Measurements from ENCODE around the gene RPA1. TPM values are rescaled to one million over a fixed set of nuclear protein-coding genes. Genes with fewer than 3 reads are reported as not detected.
"Not testable (repeated sequence)": the region's sequence is repeated elsewhere in the genome, so short reads cannot be mapped to it uniquely, and the experiment has no call there.

The RPA1 gene
- total and polyA plus RNA-seq, 8 donors, result 10.3 to 57.5 (median 23.8) TPM

DNA sequence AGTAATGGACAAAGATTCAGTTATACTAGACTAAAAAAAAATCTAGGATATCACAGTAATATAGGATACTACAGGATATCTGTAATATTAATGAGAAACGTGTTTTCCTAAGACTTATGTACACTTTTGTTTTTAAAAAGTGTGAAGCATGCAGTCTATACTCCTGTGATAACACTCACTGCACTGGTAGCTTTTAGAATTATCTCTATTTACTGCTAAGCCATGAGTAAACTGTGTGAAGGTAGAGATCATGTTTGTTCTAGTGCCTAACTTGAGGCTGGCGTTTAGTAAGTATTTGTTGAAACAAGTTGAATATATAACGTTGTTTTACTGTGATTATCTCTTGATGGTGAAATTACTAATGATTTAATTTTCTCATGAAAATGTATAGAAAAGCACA lies 23.9 kb downstream of the RPA1 start:
- Histone ChIP-seq H3K4me1 (no peaks in the 10 kb centered on the region), H3K27me3 (no peaks in the 10 kb centered on the region), H3K27ac (no peak overlapping the region), H3K9me3 (no peaks in the 10 kb centered on the region), H3K36me3 (peaks cover 7 to 79% (median 70%) of the 10 kb centered on the region in 4 donors), H3K4me3 (no peak overlapping the region)
- intact Hi-C loops (cut with DNase I; ENCODE audit: low total_unique reads), result no loop called here
- 27 to 52% (median 46%) methylated on average over 3 of the region's 3 CpGs for WGBS, 5 donors
- DNase-seq, result no peak
- no peak for TF ChIP-seq EP300 (IDR thresholded peaks at IDR 0.05)
- TF ChIP-seq POLR2AphosphoS5 (IDR thresholded peaks at IDR 0.05), result no peak
- TF ChIP-seq, protein P1, sequence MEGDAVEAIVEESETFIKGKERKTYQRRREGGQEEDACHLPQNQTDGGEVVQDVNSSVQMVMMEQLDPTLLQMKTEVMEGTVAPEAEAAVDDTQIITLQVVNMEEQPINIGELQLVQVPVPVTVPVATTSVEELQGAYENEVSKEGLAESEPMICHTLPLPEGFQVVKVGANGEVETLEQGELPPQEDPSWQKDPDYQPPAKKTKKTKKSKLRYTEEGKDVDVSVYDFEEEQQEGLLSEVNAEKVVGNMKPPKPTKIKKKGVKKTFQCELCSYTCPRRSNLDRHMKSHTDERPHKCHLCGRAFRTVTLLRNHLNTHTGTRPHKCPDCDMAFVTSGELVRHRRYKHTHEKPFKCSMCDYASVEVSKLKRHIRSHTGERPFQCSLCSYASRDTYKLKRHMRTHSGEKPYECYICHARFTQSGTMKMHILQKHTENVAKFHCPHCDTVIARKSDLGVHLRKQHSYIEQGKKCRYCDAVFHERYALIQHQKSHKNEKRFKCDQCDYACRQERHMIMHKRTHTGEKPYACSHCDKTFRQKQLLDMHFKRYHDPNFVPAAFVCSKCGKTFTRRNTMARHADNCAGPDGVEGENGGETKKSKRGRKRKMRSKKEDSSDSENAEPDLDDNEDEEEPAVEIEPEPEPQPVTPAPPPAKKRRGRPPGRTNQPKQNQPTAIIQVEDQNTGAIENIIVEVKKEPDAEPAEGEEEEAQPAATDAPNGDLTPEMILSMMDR (IDR thresholded peaks at IDR 0.05), result no peak
- TF ChIP-seq POLR2A (IDR thresholded peaks at IDR 0.05), result no peak

DNA sequence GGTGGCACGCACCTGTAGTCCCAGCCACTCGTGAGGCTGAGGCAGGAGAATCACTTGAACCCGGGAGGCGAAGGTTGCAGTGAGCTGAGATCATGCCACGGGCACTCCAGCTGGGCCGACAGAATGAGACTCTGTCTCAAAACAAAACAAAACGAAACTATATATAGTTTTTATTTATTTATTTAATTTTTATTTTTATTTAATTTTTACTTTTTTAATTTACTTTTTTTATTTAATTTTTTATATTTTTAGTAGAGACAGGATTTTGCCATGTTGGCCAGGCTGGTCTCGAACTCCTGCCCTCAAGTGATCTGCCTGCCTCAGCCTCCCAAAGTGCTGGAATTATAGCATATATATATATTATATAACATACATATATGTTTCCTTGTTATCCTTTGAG lies 26.7 kb downstream of the RPA1 start:
- H3K4me3 ChIP-seq; DNase-seq; H3K9me3 ChIP-seq; intact Hi-C loops (cut with DNase I; ENCODE audit: low total_unique reads); H3K4me1 ChIP-seq; H3K27ac ChIP-seq; H3K27me3 ChIP-seq: not testable (repeated sequence)
- 92 to 98% (median 97%) methylated on average over 8 of the region's 8 CpGs for WGBS, 5 donors
- H3K36me3 ChIP-seq, result peaks cover 11 to 81% (median 70%) of the 10 kb centered on the region in 4 donors

DNA sequence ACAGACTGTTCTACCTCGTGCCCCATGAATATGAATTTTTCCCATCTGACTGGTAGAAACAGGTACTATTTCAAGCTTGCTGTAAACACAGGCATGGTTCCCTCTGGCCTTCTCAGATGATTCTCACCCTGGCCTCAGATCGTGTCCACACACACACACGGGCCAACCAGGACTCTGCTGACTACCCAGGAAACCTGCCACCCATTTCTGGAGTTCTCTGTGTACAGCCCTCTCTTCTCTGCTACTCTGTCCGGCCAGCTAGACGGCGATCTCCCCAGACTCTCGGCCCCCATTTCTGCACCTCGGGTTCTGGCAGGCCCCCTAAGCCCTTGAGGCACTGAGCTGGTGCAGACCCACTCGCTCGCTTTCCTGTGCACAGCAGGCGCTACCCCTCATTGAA lies 31.2 kb downstream of the RPA1 start:
- H3K36me3 ChIP-seq, result peaks cover 7 to 52% (median 38%) of the 10 kb centered on the region in 4 donors
- intact Hi-C loops (cut with DNase I; ENCODE audit: low total_unique reads), result no loop called here
- H3K4me1 ChIP-seq, result no peaks in the 10 kb centered on the region
- WGBS, 5 donors, result 70 to 91% (median 87%) methylated on average over 11 of the region's 11 CpGs
- H3K27ac ChIP-seq, result peak overlapping the region in 2 of 5 donors; percentile 43 to 48
- DNase-seq, result no peak
- no peaks in the 10 kb centered on the region for H3K9me3 ChIP-seq
- H3K27me3 ChIP-seq, result no peaks in the 10 kb centered on the region
- TF ChIP-seq POLR2A (IDR thresholded peaks at IDR 0.05), result no peak
- TF ChIP-seq POLR2AphosphoS5 (IDR thresholded peaks at IDR 0.05), result no peak
- TF ChIP-seq EP300 (IDR thresholded peaks at IDR 0.05), result no peak
- TF ChIP-seq, protein P1 (IDR thresholded peaks at IDR 0.05), result no peak
- H3K4me3 ChIP-seq, result no peak overlapping the region

DNA sequence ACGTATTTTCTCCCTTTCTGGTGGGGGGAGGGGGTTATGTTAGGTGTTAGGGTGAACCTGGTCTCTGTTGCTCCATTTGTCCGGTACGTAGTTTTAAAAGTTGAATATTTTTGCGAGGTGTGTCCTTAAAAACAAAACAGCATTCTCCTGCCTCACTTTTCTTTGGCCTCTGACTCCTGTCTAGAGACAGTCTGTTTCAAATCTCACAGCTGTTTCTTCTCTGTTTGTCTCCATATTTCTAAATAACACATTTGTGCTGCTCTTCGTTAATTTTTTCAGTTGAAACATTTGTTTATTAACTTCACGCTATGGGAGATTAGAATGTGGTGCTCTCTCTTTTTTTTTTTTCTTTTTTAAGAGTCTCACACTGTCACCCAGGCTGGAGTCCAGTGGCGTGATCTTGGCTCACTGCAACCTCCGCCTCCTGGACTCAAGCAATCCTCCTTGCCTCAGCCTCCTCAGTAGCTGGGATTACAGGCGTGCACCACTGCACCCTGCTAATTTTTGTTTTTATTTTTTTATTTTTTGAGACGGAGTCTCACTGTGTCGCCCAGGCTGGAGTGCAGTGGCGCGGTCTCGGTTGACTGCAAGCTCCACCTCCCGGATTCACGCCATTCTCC lies 31.7 kb downstream of the RPA1 start:
- intact Hi-C loops (cut with DNase I; ENCODE audit: low total_unique reads), result no loop called here
- TF ChIP-seq POLR2AphosphoS5 (IDR thresholded peaks at IDR 0.05) (no peak), POLR2A (IDR thresholded peaks at IDR 0.05) (no peak)
- Histone ChIP-seq H3K9me3 (no peaks in the 10 kb centered on the region), H3K36me3 (peaks cover 7 to 49% (median 36%) of the 10 kb centered on the region in 4 donors), H3K4me1 (no peaks in the 10 kb centered on the region), H3K27ac (peak overlapping the region in 2 of 5 donors; percentile 43 to 48), H3K27me3 (no peaks in the 10 kb centered on the region), H3K4me3 (no peak overlapping the region)
- 87 to 91% (median 90%) methylated on average over 16 of the region's 16 CpGs for WGBS, 5 donors
- DNase-seq, result no peak

DNA sequence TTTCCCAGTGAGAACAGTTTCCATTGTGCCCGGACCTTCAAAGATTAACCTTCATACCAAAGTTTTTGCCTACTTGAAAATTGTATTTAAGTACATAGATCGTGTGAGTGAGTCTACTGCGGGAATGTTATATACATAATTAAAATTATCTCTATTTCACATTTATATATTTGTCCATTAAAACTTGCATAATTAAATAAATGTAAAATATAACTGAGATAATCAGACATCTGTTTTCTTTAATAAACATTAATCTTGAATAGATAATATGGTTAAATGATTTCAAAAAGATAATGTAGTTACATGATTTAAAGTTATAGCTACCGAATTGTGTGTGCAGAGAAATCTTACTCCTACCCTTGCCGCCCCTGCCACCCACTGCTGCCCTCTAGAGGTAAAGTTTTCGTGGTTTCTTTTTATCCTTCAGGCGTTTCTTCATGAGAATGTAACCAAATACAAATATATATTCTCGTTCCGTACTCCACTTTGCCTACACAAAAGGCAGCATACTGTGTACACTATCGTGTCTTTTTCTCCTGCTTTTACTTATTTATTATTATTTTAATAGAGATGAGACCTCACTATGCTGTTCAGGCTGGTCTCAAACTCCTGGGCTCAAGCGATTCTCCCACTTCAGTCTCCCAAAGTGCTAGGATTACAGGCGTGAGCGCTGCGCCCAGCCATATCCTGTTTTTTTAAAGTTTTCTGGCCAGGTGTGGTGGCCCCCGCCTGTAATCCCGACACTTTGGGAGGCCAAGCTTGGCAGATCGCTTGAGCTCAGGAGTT lies 35.6 kb downstream of the RPA1 start:
- WGBS, 5 donors, result 55 to 74% (median 62%) methylated on average over 17 of the region's 17 CpGs
- TF ChIP-seq, protein P1 (IDR thresholded peaks at IDR 0.05), result peak in 5 of 7 experiments; percentile 9 to 68 (median 35)
- TF ChIP-seq POLR2AphosphoS5 (IDR thresholded peaks at IDR 0.05), result no peak
- H3K4me1 ChIP-seq, result no peaks in the 10 kb centered on the region

More for the DNA sequence above, 35.6 kb downstream of the RPA1 start:
- Histone ChIP-seq H3K4me3 (no peak overlapping the region), H3K36me3 (peaks cover 7 to 47% (median 34%) of the 10 kb centered on the region in 4 donors), H3K9me3 (no peaks in the 10 kb centered on the region), H3K27ac (no peak overlapping the region), H3K27me3 (no peaks in the 10 kb centered on the region)
- intact Hi-C loops (cut with DNase I; ENCODE audit: low total_unique reads), result no loop called here
- peak; percentile 46 to 60 for DNase-seq
